Measurements from ENCODE around the gene SPIN4.

GRCh38 chrX:63350941-63351616 is at the start of gene SPIN4:
- TF ChIP-seq EZH2 (IDR thresholded peaks at IDR 0.05; ENCODE audit: borderline replicate concordance): no peak
- no peak for TF ChIP-seq CTCF (IDR thresholded peaks at IDR 0.05; ENCODE audit: poor library complexity)
